ENCODE data around the gene RAPGEF6.

The RAPGEF6 gene, protein sequence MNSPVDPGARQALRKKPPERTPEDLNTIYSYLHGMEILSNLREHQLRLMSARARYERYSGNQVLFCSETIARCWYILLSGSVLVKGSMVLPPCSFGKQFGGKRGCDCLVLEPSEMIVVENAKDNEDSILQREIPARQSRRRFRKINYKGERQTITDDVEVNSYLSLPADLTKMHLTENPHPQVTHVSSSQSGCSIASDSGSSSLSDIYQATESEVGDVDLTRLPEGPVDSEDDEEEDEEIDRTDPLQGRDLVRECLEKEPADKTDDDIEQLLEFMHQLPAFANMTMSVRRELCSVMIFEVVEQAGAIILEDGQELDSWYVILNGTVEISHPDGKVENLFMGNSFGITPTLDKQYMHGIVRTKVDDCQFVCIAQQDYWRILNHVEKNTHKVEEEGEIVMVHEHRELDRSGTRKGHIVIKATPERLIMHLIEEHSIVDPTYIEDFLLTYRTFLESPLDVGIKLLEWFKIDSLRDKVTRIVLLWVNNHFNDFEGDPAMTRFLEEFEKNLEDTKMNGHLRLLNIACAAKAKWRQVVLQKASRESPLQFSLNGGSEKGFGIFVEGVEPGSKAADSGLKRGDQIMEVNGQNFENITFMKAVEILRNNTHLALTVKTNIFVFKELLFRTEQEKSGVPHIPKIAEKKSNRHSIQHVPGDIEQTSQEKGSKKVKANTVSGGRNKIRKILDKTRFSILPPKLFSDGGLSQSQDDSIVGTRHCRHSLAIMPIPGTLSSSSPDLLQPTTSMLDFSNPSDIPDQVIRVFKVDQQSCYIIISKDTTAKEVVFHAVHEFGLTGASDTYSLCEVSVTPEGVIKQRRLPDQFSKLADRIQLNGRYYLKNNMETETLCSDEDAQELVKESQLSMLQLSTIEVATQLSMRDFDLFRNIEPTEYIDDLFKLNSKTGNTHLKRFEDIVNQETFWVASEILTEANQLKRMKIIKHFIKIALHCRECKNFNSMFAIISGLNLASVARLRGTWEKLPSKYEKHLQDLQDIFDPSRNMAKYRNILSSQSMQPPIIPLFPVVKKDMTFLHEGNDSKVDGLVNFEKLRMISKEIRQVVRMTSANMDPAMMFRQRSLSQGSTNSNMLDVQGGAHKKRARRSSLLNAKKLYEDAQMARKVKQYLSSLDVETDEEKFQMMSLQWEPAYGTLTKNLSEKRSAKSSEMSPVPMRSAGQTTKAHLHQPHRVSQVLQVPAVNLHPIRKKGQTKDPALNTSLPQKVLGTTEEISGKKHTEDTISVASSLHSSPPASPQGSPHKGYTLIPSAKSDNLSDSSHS (N-terminal part only)

GRCh38 chr5:131634996-131635683, at the start of gene RAPGEF6:
TSS of gene RAPGEF6 (minus strand) at chr5:131635229. CDS start at chr5:131635030, 199 bp downstream.
- peak; percentile 5 for TF ChIP-seq CTCF (IDR thresholded peaks at IDR 0.05; ENCODE audit: low read depth, low read length)
- peak; percentile 100 for DNase-seq (ENCODE audit: low read depth, low spot score)
- peak within 1 kb of the TSS; percentile 89 for H3K4me3 ChIP-seq (ENCODE audit: low read depth, low read length)
- in situ Hi-C loops (cut with HindIII; ENCODE audit: low sequenced_read_pairs): no loop called here

DNA sequence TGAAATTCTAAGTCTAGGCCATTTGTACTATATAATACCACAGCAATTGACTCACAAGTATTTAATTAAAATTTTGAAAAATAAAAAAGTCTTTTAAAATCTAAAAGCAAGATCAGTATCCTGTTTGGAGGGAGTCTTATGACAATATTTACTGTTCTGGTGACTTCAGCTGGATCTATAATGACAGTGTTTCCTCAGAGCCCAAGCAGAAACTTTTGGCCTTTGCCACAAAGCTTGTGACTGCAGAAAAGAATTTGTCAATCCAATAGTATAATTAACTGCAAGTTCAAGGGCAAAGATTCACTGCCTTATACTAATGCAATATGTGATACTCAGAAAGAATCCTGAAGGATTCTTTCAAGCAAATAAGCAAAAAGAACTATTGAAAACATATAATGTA, 49.6 kb upstream of the RAPGEF6 start:
- TF ChIP-seq CTCF (IDR thresholded peaks at IDR 0.05; ENCODE audit: low read depth, low read length): no peak
- in situ Hi-C loops (cut with HindIII; ENCODE audit: low sequenced_read_pairs): no loop called here
- DNase-seq (ENCODE audit: low read depth, low spot score): no peak
- no peak overlapping the region for H3K4me3 ChIP-seq (ENCODE audit: low read depth, low read length)

GRCh38 chr5:131684051-131684450, 49.0 kb upstream of the RAPGEF6 start:
- H3K4me3 ChIP-seq (ENCODE audit: low read depth, low read length): no peak overlapping the region
- in situ Hi-C loops (cut with HindIII; ENCODE audit: low sequenced_read_pairs): no loop called here
- TF ChIP-seq CTCF (IDR thresholded peaks at IDR 0.05; ENCODE audit: low read depth, low read length): no peak
- DNase-seq (ENCODE audit: low read depth, low spot score): no peak

- H3K4me3 ChIP-seq (ENCODE audit: low read depth, low read length): no peak overlapping the region
- in situ Hi-C loops (cut with HindIII; ENCODE audit: low sequenced_read_pairs): no loop called here
- TF ChIP-seq CTCF (IDR thresholded peaks at IDR 0.05; ENCODE audit: low read depth, low read length): no peak
- no peak for DNase-seq (ENCODE audit: low read depth, low spot score)
Measured at GRCh38 chr5:131682826-131683225, 47.8 kb upstream of the RAPGEF6 start.

- no peak for DNase-seq (ENCODE audit: low read depth, low spot score)
- no peak overlapping the region for H3K4me3 ChIP-seq (ENCODE audit: low read depth, low read length)
- TF ChIP-seq CTCF (IDR thresholded peaks at IDR 0.05; ENCODE audit: low read depth, low read length): no peak
- in situ Hi-C loops (cut with HindIII; ENCODE audit: low sequenced_read_pairs): no loop called here
Measured at GRCh38 chr5:131682175-131682574, 47.1 kb upstream of the RAPGEF6 start.
